ENCODE measurements around the gene L3MBTL3. TPM values are rescaled to one million over a fixed set of nuclear protein-coding genes. Genes with fewer than 3 reads are reported as not detected.

Gene L3MBTL3
- total and polyA plus RNA-seq, 10 of the 15 experiments (the other 5 are each of a cell fraction or from before 2014, with no cell fraction given) = 0.71 to 9.4 (median 6.2) TPM

DNA sequence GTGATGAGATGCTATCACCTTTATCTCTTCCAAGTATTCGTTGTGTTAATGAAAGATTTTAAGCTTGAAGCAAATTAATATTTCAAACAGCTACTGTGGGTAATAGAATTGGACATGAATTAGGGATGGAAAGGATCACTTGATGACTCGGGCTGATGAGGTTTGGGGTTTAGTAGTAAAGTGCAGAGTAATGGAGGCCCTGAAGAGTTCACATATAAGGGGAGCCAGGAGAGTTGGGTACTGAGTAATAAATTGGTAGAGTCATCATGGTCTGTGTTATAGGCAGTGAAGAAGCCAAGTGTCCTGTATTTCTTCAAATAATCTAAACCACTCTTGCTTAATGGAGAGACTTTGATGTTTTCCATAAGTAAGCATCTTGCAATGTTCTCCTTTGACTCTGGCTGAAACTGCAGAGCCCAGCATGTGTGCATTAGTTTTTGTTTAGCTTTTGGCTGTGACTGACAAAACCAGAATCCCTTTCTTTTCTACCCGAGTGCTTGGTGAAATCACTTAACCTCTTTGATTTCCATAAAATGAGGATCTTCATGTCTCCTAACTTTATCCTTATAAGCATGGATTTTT lies 57.6 kb downstream of the L3MBTL3 start:
- intact Hi-C loops (cut with micrococcal nuclease; ENCODE audit: unreplicated experiment) = loop anchor here (1.0 kb wide), 1 partner anchor 206 kb away; no protein-coding TSS in a partner anchor
- H3K4me3 ChIP-seq = no peak overlapping the region
- TF ChIP-seq BACH1 (IDR thresholded peaks at IDR 0.05; ENCODE audit: borderline replicate concordance) = no peak
- TF ChIP-seq, protein P1, sequence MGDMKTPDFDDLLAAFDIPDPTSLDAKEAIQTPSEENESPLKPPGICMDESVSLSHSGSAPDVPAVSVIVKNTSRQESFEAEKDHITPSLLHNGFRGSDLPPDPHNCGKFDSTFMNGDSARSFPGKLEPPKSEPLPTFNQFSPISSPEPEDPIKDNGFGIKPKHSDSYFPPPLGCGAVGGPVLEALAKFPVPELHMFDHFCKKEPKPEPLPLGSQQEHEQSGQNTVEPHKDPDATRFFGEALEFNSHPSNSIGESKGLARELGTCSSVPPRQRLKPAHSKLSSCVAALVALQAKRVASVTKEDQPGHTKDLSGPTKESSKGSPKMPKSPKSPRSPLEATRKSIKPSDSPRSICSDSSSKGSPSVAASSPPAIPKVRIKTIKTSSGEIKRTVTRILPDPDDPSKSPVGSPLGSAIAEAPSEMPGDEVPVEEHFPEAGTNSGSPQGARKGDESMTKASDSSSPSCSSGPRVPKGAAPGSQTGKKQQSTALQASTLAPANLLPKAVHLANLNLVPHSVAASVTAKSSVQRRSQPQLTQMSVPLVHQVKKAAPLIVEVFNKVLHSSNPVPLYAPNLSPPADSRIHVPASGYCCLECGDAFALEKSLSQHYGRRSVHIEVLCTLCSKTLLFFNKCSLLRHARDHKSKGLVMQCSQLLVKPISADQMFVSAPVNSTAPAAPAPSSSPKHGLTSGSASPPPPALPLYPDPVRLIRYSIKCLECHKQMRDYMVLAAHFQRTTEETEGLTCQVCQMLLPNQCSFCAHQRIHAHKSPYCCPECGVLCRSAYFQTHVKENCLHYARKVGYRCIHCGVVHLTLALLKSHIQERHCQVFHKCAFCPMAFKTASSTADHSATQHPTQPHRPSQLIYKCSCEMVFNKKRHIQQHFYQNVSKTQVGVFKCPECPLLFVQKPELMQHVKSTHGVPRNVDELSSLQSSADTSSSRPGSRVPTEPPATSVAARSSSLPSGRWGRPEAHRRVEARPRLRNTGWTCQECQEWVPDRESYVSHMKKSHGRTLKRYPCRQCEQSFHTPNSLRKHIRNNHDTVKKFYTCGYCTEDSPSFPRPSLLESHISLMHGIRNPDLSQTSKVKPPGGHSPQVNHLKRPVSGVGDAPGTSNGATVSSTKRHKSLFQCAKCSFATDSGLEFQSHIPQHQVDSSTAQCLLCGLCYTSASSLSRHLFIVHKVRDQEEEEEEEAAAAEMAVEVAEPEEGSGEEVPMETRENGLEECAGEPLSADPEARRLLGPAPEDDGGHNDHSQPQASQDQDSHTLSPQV (IDR thresholded peaks at IDR 0.05) = no peak
- TF ChIP-seq RAD51 (IDR thresholded peaks at IDR 0.05) = no peak
- no peak for TF ChIP-seq FOS (IDR thresholded peaks at IDR 0.05; ENCODE audit: borderline replicate concordance, extremely low read depth, insufficient read length)
- no peak for TF ChIP-seq DPF2 (IDR thresholded peaks at IDR 0.05)
- TF ChIP-seq SREBF1 (IDR thresholded peaks at IDR 0.05; ENCODE audit: low read length) = no peak
- TF ChIP-seq YY1 (IDR thresholded peaks at IDR 0.05; ENCODE audit: low read depth, low read length) = no peak
- no peak for TF ChIP-seq PML (IDR thresholded peaks at IDR 0.05; ENCODE audit: low read length)
- TF ChIP-seq ETV6 (conservative IDR thresholded peaks at IDR 0.05 in 1 of 2, IDR thresholded peaks at IDR 0.05 in 1 of 2; ENCODE audit: borderline replicate concordance in 1 of 2, low read depth in 1 of 2) = no peak
- TF ChIP-seq CHD2 (IDR thresholded peaks at IDR 0.05; ENCODE audit: borderline replicate concordance, low read depth, low read length) = no peak
- TF ChIP-seq MEF2B (IDR thresholded peaks at IDR 0.05; ENCODE audit: partially characterized antibody, poor library complexity, severe bottlenecking) = no peak
- TF ChIP-seq, protein P2, sequence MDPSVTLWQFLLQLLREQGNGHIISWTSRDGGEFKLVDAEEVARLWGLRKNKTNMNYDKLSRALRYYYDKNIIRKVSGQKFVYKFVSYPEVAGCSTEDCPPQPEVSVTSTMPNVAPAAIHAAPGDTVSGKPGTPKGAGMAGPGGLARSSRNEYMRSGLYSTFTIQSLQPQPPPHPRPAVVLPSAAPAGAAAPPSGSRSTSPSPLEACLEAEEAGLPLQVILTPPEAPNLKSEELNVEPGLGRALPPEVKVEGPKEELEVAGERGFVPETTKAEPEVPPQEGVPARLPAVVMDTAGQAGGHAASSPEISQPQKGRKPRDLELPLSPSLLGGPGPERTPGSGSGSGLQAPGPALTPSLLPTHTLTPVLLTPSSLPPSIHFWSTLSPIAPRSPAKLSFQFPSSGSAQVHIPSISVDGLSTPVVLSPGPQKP (IDR thresholded peaks at IDR 0.05; ENCODE audit: low read depth, low read length) = no peak
- no peak for TF ChIP-seq SPI1 (IDR thresholded peaks at IDR 0.05; ENCODE audit: borderline replicate concordance, insufficient read depth, low read depth, low read length)
- no peak for TF ChIP-seq IRF5 (IDR thresholded peaks at IDR 0.05; ENCODE audit: borderline replicate concordance)
- TF ChIP-seq POLR2AphosphoS5 (IDR thresholded peaks at IDR 0.05; ENCODE audit: low read length) = no peak
- TF ChIP-seq ZNF217 (IDR thresholded peaks at IDR 0.05) = no peak
- TF ChIP-seq GABPA (IDR thresholded peaks at IDR 0.05; ENCODE audit: low read depth) = no peak
- TF ChIP-seq HCFC1 (IDR thresholded peaks at IDR 0.05; ENCODE audit: low read length) = no peak

More for the DNA sequence above, 57.6 kb downstream of the L3MBTL3 start:
- Histone ChIP-seq H3K79me2 (ENCODE audit: control insufficient read depth, insufficient read depth, low read length) (no peaks in the 10 kb centered on the region), H3K9me3 (replicated peaks; ENCODE audit: control insufficient read depth, insufficient read depth, low read length) (no peaks in the 10 kb centered on the region), H3K9ac (ENCODE audit: control insufficient read depth, insufficient read depth, low read length) (no peak overlapping the region), H3K4me1 (ENCODE audit: control insufficient read depth, insufficient read depth, low read length) (no peaks in the 10 kb centered on the region), H3K36me3 (ENCODE audit: control insufficient read depth in 2 of 2, insufficient read depth in 2 of 2, low read length in 1 of 2) (no peaks in the 10 kb centered on the region; a peak in 1 of 4 replicates), H3K27ac (ENCODE audit: control insufficient read depth, insufficient read depth) (no peak overlapping the region), H4K20me1 (ENCODE audit: control insufficient read depth, insufficient read depth) (no peaks in the 10 kb centered on the region), H3K4me2 (ENCODE audit: control insufficient read depth, insufficient read depth) (no peak overlapping the region), H2AFZ (ENCODE audit: control insufficient read depth, low read depth, low read length) (no peak overlapping the region), H3K27me3 (replicated peaks in 1 of 2; ENCODE audit: control insufficient read depth in 2 of 2, insufficient read depth in 2 of 2, low read length in 1 of 2) (no peaks in the 10 kb centered on the region)
- SMC1A ChIA-PET (ENCODE audit: uncharacterized antibody, unreplicated experiment) = interaction anchor here (0.7 to 2.6 kb wide), 9 partner anchors 10 to 622 kb away, joined by 3 to 15 read pairs (median 3); no protein-coding TSS in a partner anchor
- WGBS (ENCODE audit: insufficient coverage, insufficient replicate concordance, low lambda C conversion rate, missing lambda C conversion rate) = 62% methylated on average over 3 of the region's 3 CpGs
- ATAC-seq = no peak
- no peak for DNase-seq (ENCODE audit: low read depth, low spot score)
- no peak for FAIRE-seq
- POLR2A ChIA-PET = no interaction called here
- no TSS peak for BruUV-seq (replicated peaks)
- CTCF ChIA-PET = interaction anchor here (0.6 to 2.9 kb wide), 8 partner anchors 8 to 796 kb away, joined by 3 to 26 read pairs (median 4); no protein-coding TSS in a partner anchor
- in situ Hi-C loops (cut with MboI) = no loop called here
- RAD21 ChIA-PET (ENCODE audit: unreplicated experiment) = interaction anchor here (0.6 to 2.2 kb wide), 5 partner anchors 12 to 622 kb away, joined by 3 to 8 read pairs (median 4); no protein-coding TSS in a partner anchor
